DOHH2 (cell line): ENCODE measurements around the gene MDFI.

Experiments used
- H3F3A ChIP-seq: fragments of 200-600 bp; sonication (generic), shearing (Covaris generic); 2 replicates; pipeline ENCODE4 v1.6.0; 2016; ENCODE audit warnings: antibody characterized with exemption, mild to moderate bottlenecking; ENCODE audit not compliant: control insufficient read depth, insufficient read depth
- H3K27ac ChIP-seq: fragments of 200-600 bp; sonication (generic); 2 replicates; pipeline ENCODE4 v1.5.1; 2014; ENCODE audit warnings: low read depth, mild to moderate bottlenecking, low read length, moderate library complexity
- H3K27me3 ChIP-seq: fragments of 200-600 bp; sonication (generic); 2 replicates; pipeline ENCODE4 v1.6.1; 2014; ENCODE audit warnings: mild to moderate bottlenecking, low read length, mixed read lengths; ENCODE audit not compliant: control insufficient read depth
- H3K36me3 ChIP-seq: fragments of 200-600 bp; sonication (generic); 2 replicates; pipeline ENCODE4 v1.6.1; 2014; ENCODE audit warnings: mild to moderate bottlenecking, low read length, moderate library complexity, mixed read lengths; ENCODE audit not compliant: control insufficient read depth
- H3K4me1 ChIP-seq: fragments of 200-600 bp; sonication (generic); 2 replicates; pipeline ENCODE4 v1.6.1; 2014; ENCODE audit warnings: mild to moderate bottlenecking, low read length, mixed read lengths; ENCODE audit not compliant: control insufficient read depth
- H3K4me2 ChIP-seq: fragments of 200-600 bp; sonication (generic); 2 replicates; pipeline ENCODE4 v1.6.0; 2014; ENCODE audit warnings: mild to moderate bottlenecking, low read length, moderate library complexity
- H3K4me3 ChIP-seq: fragments of 200-600 bp; sonication (generic); 2 replicates; pipeline ENCODE4 v1.5.1; 2014; ENCODE audit warnings: mild to moderate bottlenecking, low read length, mixed read lengths
- H3K79me2 ChIP-seq: fragments of 200-600 bp; sonication (generic); 2 replicates; pipeline ENCODE4 v1.6.1; 2014; ENCODE audit warnings: mild to moderate bottlenecking, low read length, mixed read lengths; ENCODE audit not compliant: control insufficient read depth
- H3K9me2 ChIP-seq: fragments of 200-600 bp; sonication (generic); replicated peaks from 2 replicates; pipeline ENCODE4 v1.6.1; 2014; ENCODE audit warnings: mild to moderate bottlenecking, low read length, mixed read lengths; ENCODE audit not compliant: control insufficient read depth
- H3K9me3 ChIP-seq: fragments of 200-600 bp; sonication (generic); 2 replicates; pipeline ENCODE4 v1.6.1; 2014; ENCODE audit warnings: antibody characterized with exemption, low read length, mixed read lengths; ENCODE audit not compliant: control insufficient read depth, insufficient read depth
- H4K20me1 ChIP-seq: fragments of 200-600 bp; sonication (generic); 2 replicates; pipeline ENCODE4 v1.6.0; 2014; ENCODE audit warnings: low read depth, mild to moderate bottlenecking, antibody characterized with exemption, low read length, moderate library complexity; ENCODE audit not compliant: control insufficient read depth, insufficient read depth
- EZH2phosphoT487 ChIP-seq: fragments of 200-600 bp; sonication (generic); IDR thresholded peaks from 2 replicates; pipeline ENCODE4 v1.6.1; 2017; ENCODE audit warnings: borderline replicate concordance, mild to moderate bottlenecking, antibody characterized with exemption, low read length, moderate library complexity, mixed read lengths
- TF ChIP-seq, protein P1 (sequence below): fragments of 200-600 bp; sonication (generic); IDR thresholded peaks from one replicate; pipeline ENCODE4 v1.5.1; 2014; ENCODE audit warnings: antibody characterized with exemption, mild to moderate bottlenecking, low read depth, low read length; ENCODE audit not compliant: poor library complexity, severe bottlenecking

MDFI gene

DNA sequence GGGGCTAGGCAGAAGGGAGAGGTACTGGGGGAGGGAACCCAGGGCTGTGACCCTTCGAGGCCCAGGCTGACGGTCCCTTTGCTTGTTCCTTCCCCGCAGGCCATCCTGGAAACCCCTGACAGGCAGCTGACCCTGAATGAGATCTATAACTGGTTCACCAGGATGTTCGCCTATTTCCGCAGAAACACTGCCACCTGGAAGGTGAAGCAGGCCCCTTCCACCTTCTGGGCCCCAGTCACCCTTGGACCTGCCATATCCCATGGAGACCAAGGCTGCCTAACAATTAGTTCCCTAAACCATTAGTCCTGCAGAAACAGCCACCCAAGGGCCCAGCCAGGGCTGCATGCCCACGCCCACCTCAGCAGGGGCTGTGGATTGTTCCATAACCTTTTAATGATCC lies 47.1 kb upstream of the MDFI start:
- Histone ChIP-seq H3K36me3 (no peaks in the 10 kb centered on the region; the same call in 1 of the 2 replicates), H3K4me3 (no peak overlapping the region), H3K27me3 (no peaks in the 10 kb centered on the region), H4K20me1 (no peaks in the 10 kb centered on the region), H3K9me2 (no peaks in the 10 kb centered on the region), H3F3A (no peaks in the 10 kb centered on the region), H3K9me3 (no peaks in the 10 kb centered on the region), H3K4me2 (no peak overlapping the region), H3K4me1 (no peaks in the 10 kb centered on the region), H3K27ac (no peak overlapping the region), H3K79me2 (no peaks in the 10 kb centered on the region)
- no peak for TF ChIP-seq EZH2phosphoT487
- TF ChIP-seq, protein P1, sequence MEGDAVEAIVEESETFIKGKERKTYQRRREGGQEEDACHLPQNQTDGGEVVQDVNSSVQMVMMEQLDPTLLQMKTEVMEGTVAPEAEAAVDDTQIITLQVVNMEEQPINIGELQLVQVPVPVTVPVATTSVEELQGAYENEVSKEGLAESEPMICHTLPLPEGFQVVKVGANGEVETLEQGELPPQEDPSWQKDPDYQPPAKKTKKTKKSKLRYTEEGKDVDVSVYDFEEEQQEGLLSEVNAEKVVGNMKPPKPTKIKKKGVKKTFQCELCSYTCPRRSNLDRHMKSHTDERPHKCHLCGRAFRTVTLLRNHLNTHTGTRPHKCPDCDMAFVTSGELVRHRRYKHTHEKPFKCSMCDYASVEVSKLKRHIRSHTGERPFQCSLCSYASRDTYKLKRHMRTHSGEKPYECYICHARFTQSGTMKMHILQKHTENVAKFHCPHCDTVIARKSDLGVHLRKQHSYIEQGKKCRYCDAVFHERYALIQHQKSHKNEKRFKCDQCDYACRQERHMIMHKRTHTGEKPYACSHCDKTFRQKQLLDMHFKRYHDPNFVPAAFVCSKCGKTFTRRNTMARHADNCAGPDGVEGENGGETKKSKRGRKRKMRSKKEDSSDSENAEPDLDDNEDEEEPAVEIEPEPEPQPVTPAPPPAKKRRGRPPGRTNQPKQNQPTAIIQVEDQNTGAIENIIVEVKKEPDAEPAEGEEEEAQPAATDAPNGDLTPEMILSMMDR, result no peak

DNA sequence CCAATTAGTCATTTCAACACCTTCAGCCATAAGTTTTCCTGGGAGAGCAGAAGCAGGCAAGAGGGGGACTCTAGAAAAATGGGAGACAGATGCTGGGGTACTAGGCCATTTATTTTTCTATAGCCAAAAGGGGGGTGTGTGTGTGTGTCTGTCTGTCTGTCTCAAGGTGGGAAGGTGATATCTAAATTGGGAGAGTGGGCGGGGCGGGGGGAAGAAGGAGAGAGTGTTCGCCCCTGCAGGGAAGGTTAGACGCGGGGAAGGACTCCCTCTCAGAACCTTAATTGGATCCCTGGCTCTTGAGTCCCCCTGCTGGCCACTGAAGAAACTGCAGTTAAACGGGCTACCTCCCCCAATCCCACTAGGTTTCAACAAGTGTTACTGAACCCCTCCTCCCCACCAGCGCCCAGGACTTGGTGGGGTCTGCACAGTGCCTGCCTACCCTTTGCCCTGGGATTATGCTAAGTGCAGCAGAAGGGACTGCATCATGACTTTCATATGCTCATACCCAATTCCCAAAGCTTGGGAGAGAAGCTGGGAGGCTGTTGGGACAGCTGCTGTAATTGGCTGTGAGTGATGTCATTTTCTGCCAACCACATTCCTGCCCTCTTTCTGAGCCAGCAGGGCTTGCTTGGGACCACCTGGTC lies 46.3 kb upstream of the MDFI start:
- H3K27me3 ChIP-seq, result no peaks in the 10 kb centered on the region

DNA sequence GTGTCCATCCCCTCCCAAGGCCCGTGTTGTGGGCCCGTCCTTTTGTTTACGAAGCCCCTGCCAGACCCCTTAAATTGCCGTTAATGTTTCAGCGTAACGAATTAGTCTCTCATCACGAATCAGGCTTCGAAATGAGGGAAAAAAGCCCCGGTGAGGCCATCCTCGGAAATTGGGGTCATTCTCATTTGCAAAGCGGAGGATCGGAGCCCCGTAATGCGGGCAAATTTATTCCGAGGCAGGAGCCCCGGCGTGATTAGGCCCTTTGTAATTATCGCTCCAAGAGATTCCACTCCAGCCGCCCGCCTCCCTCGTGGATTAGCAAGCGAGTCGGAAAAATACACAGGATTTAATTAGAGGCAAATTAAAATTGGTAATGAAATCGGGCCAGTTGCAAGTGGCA lies 44.9 kb upstream of the MDFI start:
- H3K9me2 ChIP-seq, result no peaks in the 10 kb centered on the region
- H3K4me3 ChIP-seq, result no peak overlapping the region
- H4K20me1 ChIP-seq, result no peaks in the 10 kb centered on the region
- no peak for TF ChIP-seq EZH2phosphoT487
- TF ChIP-seq, protein P1, result no peak
- no peaks in the 10 kb centered on the region for H3F3A ChIP-seq
- H3K9me3 ChIP-seq, result no peaks in the 10 kb centered on the region
- H3K79me2 ChIP-seq, result no peaks in the 10 kb centered on the region
- no peaks in the 10 kb centered on the region; the same call in 1 of the 2 replicates for H3K36me3 ChIP-seq
- no peak overlapping the region for H3K4me2 ChIP-seq
- no peaks in the 10 kb centered on the region for H3K4me1 ChIP-seq
- H3K27me3 ChIP-seq, result no peaks in the 10 kb centered on the region
- H3K27ac ChIP-seq, result no peak overlapping the region

More for the DNA sequence above, 46.3 kb upstream of the MDFI start:
- H3K27ac ChIP-seq, result no peak overlapping the region
- no peaks in the 10 kb centered on the region for H4K20me1 ChIP-seq
- no peak overlapping the region for H3K4me2 ChIP-seq
- no peaks in the 10 kb centered on the region for H3F3A ChIP-seq
- H3K36me3 ChIP-seq, result no peaks in the 10 kb centered on the region; the same call in 1 of the 2 replicates
- no peaks in the 10 kb centered on the region for H3K9me2 ChIP-seq
- no peaks in the 10 kb centered on the region for H3K79me2 ChIP-seq
- TF ChIP-seq, protein P1, result peak; percentile 92
- no peak for TF ChIP-seq EZH2phosphoT487
- no peak overlapping the region for H3K4me3 ChIP-seq
- no peaks in the 10 kb centered on the region for H3K9me3 ChIP-seq
- H3K4me1 ChIP-seq, result no peaks in the 10 kb centered on the region
